ENCODE results near the gene KLKB1.

Gene KLKB1

DNA sequence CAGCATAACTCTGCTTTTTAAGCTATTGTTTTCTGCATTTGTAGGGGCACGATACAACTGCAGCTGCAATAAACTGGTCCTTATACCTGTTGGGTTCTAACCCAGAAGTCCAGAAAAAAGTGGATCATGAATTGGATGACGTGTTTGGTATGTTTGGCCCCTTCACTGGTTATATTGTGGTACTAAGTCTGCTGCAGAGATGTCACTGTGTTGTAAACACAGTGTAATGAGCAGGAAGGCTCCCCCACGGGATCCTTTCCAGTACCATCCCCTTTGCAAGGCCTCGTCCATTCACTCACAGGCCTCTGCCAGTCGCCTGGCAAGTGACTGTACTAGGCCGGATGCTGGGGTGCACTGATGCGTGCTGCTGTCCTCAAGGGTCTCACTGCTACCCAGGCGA lies 22.2 kb upstream of the KLKB1 start (continued):
- no peak for TF ChIP-seq TOX (CRISPR knock-in tag; IDR thresholded peaks at IDR 0.05; ENCODE audit: borderline replicate concordance)
- no peak for TF ChIP-seq PPARA (CRISPR knock-in tag; IDR thresholded peaks at IDR 0.05; ENCODE audit: borderline replicate concordance)

DNA sequence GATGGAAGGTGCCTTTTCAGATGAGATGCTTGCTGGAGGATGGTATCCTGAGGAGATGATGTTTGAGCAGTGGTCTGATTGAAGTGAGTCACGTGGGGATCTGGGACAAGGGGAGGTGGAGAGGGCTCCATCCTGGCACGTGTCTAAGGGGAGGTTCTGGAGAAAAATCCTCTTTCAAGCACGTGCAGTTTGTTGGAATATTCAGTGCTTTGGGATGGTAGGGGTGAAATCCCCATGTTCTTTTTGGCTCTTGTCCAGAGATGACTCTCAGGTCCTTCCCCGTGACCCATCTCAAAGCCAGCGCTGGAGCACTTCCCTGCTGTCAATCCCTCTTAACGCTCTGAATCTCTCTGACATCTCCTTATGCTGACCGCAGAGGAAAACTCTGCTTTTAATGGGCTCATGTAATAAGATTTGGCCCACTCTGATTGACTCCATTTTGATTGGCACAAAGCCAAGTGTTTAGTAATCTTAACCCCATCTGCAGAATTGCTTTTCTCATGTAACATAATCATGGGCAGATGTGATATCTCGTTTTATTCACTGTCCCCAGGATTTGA lies 10.8 kb upstream of the KLKB1 start:
- TF ChIP-seq PPARA (CRISPR knock-in tag; IDR thresholded peaks at IDR 0.05; ENCODE audit: borderline replicate concordance) (no peak), ZNF8 (CRISPR knock-in tag; IDR thresholded peaks at IDR 0.05) (peak; percentile 12; the same call in 1 of the 2 replicates), TCF4 (CRISPR knock-in tag; IDR thresholded peaks at IDR 0.05; ENCODE audit: borderline replicate concordance) (peak; percentile 83), ISL1 (CRISPR knock-in tag; IDR thresholded peaks at IDR 0.05) (peak; percentile 80), GLIS3 (CRISPR knock-in tag; IDR thresholded peaks at IDR 0.05) (0 out of 2 replicates have a peak, but pooled peaks have one; percentile 34), CSRNP3 (CRISPR knock-in tag; IDR thresholded peaks at IDR 0.05) (0 out of 2 replicates have a peak, but pooled peaks have one; percentile 65), PATZ1 (CRISPR knock-in tag; IDR thresholded peaks at IDR 0.05; ENCODE audit: borderline replicate concordance) (no peak), ZNF70 (CRISPR knock-in tag; IDR thresholded peaks at IDR 0.05) (no peak), ESRRG (CRISPR knock-in tag; IDR thresholded peaks at IDR 0.05) (peak; percentile 31; the same call in 1 of the 2 replicates), CSDC2 (CRISPR knock-in tag; IDR thresholded peaks at IDR 0.05) (no peak), OSR1 (CRISPR knock-in tag; IDR thresholded peaks at IDR 0.05) (no peak), CREB5 (CRISPR knock-in tag; IDR thresholded peaks at IDR 0.05; ENCODE audit: low read depth) (0 out of 2 replicates have a peak, but pooled peaks have one; percentile 27), RARB (CRISPR knock-in tag; IDR thresholded peaks at IDR 0.05) (no peak)
- TF ChIP-seq, protein P1, sequence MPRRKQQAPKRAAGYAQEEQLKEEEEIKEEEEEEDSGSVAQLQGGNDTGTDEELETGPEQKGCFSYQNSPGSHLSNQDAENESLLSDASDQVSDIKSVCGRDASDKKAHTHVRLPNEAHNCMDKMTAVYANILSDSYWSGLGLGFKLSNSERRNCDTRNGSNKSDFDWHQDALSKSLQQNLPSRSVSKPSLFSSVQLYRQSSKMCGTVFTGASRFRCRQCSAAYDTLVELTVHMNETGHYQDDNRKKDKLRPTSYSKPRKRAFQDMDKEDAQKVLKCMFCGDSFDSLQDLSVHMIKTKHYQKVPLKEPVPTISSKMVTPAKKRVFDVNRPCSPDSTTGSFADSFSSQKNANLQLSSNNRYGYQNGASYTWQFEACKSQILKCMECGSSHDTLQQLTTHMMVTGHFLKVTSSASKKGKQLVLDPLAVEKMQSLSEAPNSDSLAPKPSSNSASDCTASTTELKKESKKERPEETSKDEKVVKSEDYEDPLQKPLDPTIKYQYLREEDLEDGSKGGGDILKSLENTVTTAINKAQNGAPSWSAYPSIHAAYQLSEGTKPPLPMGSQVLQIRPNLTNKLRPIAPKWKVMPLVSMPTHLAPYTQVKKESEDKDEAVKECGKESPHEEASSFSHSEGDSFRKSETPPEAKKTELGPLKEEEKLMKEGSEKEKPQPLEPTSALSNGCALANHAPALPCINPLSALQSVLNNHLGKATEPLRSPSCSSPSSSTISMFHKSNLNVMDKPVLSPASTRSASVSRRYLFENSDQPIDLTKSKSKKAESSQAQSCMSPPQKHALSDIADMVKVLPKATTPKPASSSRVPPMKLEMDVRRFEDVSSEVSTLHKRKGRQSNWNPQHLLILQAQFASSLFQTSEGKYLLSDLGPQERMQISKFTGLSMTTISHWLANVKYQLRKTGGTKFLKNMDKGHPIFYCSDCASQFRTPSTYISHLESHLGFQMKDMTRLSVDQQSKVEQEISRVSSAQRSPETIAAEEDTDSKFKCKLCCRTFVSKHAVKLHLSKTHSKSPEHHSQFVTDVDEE (CRISPR knock-in tag; IDR thresholded peaks at IDR 0.05) = peak; percentile 93
- peak; percentile 43; the same call in 1 of the 3 replicates for ATAC-seq

DNA sequence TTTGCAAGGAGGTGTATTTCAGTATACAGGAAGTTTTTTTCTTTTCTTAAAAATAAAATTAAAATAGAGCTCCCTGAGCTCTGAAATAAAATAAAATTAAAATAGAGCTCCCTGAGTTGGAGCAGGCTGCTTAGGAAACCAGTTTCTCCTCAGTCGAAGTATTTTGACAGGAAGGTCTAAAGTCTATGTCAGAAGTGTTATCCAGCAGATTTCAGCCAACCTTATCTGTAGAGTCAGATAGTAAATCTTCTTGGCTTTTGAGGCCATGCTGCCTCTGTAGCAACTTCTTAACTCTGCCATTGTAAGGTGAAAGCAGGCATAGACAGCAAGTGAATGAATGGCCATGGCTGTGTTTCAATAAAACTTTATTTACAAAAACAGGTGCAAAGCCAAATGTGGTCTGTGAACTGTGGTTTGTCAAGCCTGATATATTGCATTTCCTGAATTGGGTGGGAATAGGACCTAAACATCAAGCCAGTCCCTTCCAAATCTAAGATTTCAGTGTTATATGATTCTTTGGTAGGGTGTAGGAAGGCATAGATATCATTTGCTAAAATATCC lies 9.5 kb upstream of the KLKB1 start:
- ATAC-seq = no peak
- TF ChIP-seq ESRRG (CRISPR knock-in tag; IDR thresholded peaks at IDR 0.05) (no peak), TOX (CRISPR knock-in tag; IDR thresholded peaks at IDR 0.05; ENCODE audit: borderline replicate concordance) (no peak), ISL1 (CRISPR knock-in tag; IDR thresholded peaks at IDR 0.05) (no peak), ZNF8 (CRISPR knock-in tag; IDR thresholded peaks at IDR 0.05) (no peak), ZFP3 (CRISPR knock-in tag; IDR thresholded peaks at IDR 0.05) (no peak), PPARA (CRISPR knock-in tag; IDR thresholded peaks at IDR 0.05; ENCODE audit: borderline replicate concordance) (no peak), PATZ1 (CRISPR knock-in tag; IDR thresholded peaks at IDR 0.05; ENCODE audit: borderline replicate concordance) (no peak), POU6F1 (CRISPR knock-in tag; IDR thresholded peaks at IDR 0.05; ENCODE audit: borderline replicate concordance, low read depth) (no peak), ZNF565 (CRISPR knock-in tag; conservative IDR thresholded peaks at IDR 0.05; ENCODE audit: low read depth) (no peak), CSDC2 (CRISPR knock-in tag; IDR thresholded peaks at IDR 0.05) (no peak), SNAI2 (CRISPR knock-in tag; IDR thresholded peaks at IDR 0.05) (no peak), BACH2 (CRISPR knock-in tag; IDR thresholded peaks at IDR 0.05; ENCODE audit: borderline replicate concordance) (no peak), RARB (CRISPR knock-in tag; IDR thresholded peaks at IDR 0.05) (no peak), ARNTL (CRISPR knock-in tag; IDR thresholded peaks at IDR 0.05; ENCODE audit: borderline replicate concordance, low read depth) (no peak), TCF4 (CRISPR knock-in tag; IDR thresholded peaks at IDR 0.05; ENCODE audit: borderline replicate concordance) (no peak), ZFP30 (CRISPR knock-in tag; IDR thresholded peaks at IDR 0.05) (no peak)
- TF ChIP-seq, protein P1 (CRISPR knock-in tag; IDR thresholded peaks at IDR 0.05) = no peak
